ENCODE results near the gene NGEF. TPM values are rescaled to one million over a fixed set of nuclear protein-coding genes. Genes with fewer than 3 reads are reported as not detected.

NGEF gene
- total RNA-seq, 1 experiment from 2014 or later = 1.9 TPM

DNA sequence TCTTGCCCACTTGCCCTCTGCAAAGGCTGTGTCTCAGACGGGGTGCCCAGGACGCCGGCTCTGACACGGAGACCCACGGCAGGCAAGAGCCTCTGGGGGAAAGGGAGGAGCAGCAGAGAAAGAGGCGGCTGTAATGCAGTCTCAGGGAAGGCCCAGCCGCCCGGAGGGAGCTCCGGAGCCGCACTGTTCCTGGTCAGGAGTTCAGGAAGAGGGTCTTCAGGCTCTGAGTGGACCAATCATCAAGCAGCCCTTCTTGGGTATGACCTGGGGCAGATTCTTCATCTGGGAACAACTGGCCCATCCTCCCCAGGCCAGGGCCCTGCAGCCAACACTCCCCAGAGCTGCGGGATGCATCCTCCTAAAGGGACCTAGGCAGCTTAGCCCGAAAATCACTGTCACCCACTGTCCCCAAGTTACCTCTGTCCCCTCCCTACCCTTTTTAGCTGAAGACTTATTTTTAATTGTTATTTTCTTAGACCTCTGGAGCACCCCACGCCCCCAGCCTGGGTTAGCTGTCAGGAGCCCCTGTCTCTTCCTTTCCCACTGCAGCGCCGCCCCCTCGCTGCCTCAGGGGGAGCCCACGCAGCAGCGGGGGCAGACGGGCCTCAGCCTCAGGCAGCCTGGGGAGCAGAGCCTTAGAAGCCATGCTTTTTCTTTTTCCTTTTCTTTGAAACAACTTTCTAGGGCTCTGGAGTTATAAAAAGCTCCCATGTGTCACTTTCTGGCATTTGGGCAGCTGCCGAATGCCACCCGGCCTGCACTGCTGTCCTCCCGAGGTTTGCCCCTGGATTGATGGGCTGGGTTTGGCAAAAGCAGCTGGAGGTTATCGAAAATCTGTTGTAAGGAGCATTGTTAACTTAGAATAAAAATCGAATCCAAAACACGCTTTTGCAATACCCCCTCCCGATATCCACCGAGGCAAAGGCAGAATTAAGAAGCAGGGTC is 18.8 kb upstream of the NGEF start:
- TF ChIP-seq, protein P1, sequence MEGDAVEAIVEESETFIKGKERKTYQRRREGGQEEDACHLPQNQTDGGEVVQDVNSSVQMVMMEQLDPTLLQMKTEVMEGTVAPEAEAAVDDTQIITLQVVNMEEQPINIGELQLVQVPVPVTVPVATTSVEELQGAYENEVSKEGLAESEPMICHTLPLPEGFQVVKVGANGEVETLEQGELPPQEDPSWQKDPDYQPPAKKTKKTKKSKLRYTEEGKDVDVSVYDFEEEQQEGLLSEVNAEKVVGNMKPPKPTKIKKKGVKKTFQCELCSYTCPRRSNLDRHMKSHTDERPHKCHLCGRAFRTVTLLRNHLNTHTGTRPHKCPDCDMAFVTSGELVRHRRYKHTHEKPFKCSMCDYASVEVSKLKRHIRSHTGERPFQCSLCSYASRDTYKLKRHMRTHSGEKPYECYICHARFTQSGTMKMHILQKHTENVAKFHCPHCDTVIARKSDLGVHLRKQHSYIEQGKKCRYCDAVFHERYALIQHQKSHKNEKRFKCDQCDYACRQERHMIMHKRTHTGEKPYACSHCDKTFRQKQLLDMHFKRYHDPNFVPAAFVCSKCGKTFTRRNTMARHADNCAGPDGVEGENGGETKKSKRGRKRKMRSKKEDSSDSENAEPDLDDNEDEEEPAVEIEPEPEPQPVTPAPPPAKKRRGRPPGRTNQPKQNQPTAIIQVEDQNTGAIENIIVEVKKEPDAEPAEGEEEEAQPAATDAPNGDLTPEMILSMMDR (conservative IDR thresholded peaks at IDR 0.05) = peak; percentile 30; the same call in 1 of the 3 replicates
- WGBS (ENCODE audit: extremely low coverage, insufficient read length, low lambda C conversion rate) = no CpG with 5 or more reads among the region's 27 CpGs
- Histone ChIP-seq H3K4me2 (ENCODE audit: insufficient read depth, insufficient read length, low read length) (no peak overlapping the region), H2BK15ac (ENCODE audit: low read depth, low read length) (no peak overlapping the region), H2BK12ac (ENCODE audit: insufficient read length, low read depth, low read length) (no peak overlapping the region), H3K4ac (ENCODE audit: low read depth, low read length) (no peak overlapping the region), H2BK5ac (ENCODE audit: insufficient read length, low read length) (no peak overlapping the region), H3T11ph (ENCODE audit: low read length) (no peak overlapping the region), H2BK120ac (ENCODE audit: low read depth, low read length, poor library complexity, severe bottlenecking) (no peak overlapping the region), H3K9me3 (ENCODE audit: control insufficient read depth, low read depth, low read length) (no peaks in the 10 kb centered on the region), H2AK5ac (ENCODE audit: insufficient read length, low read length) (no peak overlapping the region), H3K27me3 (ENCODE audit: insufficient read depth, low read length) (no peaks in the 10 kb centered on the region), H3K9ac (ENCODE audit: extremely low read depth, insufficient read length, low read length) (no peak overlapping the region), H3K4me1 (ENCODE audit: insufficient read depth, low read length) (no peaks in the 10 kb centered on the region), H3K14ac (ENCODE audit: insufficient read depth, low read length) (no peak overlapping the region; the same call in 1 of the 2 replicates), H2AFZ (ENCODE audit: low read length) (no peak overlapping the region), H4K20me1 (ENCODE audit: control insufficient read depth, insufficient read depth, insufficient read length) (no peaks in the 10 kb centered on the region), H2BK20ac (ENCODE audit: low read depth, low read length, poor library complexity, severe bottlenecking) (no peak overlapping the region), H3K27ac (ENCODE audit: insufficient read length, low read depth, low read length) (no peak overlapping the region), H4K8ac (replicated peaks; ENCODE audit: insufficient read length, low read depth, low read length) (no peak overlapping the region), H3K23ac (ENCODE audit: insufficient read length, low read depth, low read length) (no peak overlapping the region), H3K79me1 (ENCODE audit: insufficient read depth, low read depth, low read length, poor library complexity, severe bottlenecking) (no peaks in the 10 kb centered on the region), H4K5ac (ENCODE audit: insufficient read length, low read depth, low read length) (no peak overlapping the region), H3K18ac (ENCODE audit: insufficient read length, low read depth, low read length) (no peak overlapping the region), H3K56ac (ENCODE audit: insufficient read length, low read depth, low read length) (no peak overlapping the region), H3K23me2 (ENCODE audit: insufficient read length, low read depth, low read length, poor library complexity, severe bottlenecking) (no peaks in the 10 kb centered on the region), H4K91ac (ENCODE audit: insufficient read length, low read depth, low read length) (no peak overlapping the region), H3K79me2 (ENCODE audit: insufficient read depth, low read length) (no peaks in the 10 kb centered on the region)
- no peaks in the 10 kb centered on the region; the same call in 1 of the 2 replicates for H3K27me3 Mint-ChIP-seq (ENCODE audit: low read depth)
- H3K4me1 Mint-ChIP-seq = peaks cover 9 to 11% of the 10 kb centered on the region in 2 experiments
- no peak overlapping the region for H3K4me3 Mint-ChIP-seq
- peak; percentile 40 for DNase-seq
- no peak overlapping the region for H3K27ac Mint-ChIP-seq
- peaks cover 0 to 3% of the 10 kb centered on the region in 2 experiments; a peak in 1 of 5 replicates for H3K9me3 Mint-ChIP-seq
- peaks cover 0 to 4% (median 0%) of the 10 kb centered on the region in 3 experiments; a peak in 1 of 7 replicates for H3K36me3 Mint-ChIP-seq (ENCODE audit: insufficient read depth in 1 of 3, low read depth in 3 of 3)

Measured in H9 (cell line).